CD4-positive, alpha-beta T cell treated with Interleukin-6 at 100 ng/mL for 8 hours (primary cell): ENCODE results near the gene OR5K3.
"Not testable (repeated sequence)": the region's sequence is repeated elsewhere in the genome, so short reads cannot be mapped to it uniquely, and the experiment has no call there.

Experiments
- DNase-seq: peaks from one replicate; pipeline ENCODE4 v3.0.0-alpha.2; 2020; ENCODE audit warnings: mixed read lengths, low spot score

OR5K3 gene, protein sequence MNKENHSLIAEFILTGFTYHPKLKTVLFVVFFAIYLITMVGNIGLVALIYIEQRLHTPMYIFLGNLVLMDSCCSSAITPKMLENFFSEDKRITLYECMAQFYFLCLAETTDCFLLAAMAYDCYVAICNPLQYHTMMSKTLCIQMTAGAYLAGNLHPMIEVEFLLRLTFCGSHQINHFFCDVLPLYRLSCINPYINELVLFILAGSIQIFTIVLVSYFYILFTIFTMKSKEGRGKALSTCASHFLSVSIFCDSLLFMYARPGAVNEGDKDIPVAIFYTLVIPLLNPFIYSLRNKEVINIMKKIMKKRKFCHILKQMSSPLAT

GRCh38 chr3:98390366-98390765 is at the start of gene OR5K3:
Gene OR5K3 (plus strand): TSS chr3:98390666. CDS start chr3:98390666, 0 bp downstream.
- no peak for DNase-seq

- DNase-seq, result no peak
These were observed 48.7 kb upstream of the OR5K3 start for GRCh38 chr3:98341758-98342157.

GRCh38 chr3:98343647-98344507 is 46.6 kb upstream of the OR5K3 start:
- DNase-seq, result peak; percentile 31

- DNase-seq, result no peak
These were observed 40.4 kb upstream of the OR5K3 start for GRCh38 chr3:98350082-98350481.

DNA sequence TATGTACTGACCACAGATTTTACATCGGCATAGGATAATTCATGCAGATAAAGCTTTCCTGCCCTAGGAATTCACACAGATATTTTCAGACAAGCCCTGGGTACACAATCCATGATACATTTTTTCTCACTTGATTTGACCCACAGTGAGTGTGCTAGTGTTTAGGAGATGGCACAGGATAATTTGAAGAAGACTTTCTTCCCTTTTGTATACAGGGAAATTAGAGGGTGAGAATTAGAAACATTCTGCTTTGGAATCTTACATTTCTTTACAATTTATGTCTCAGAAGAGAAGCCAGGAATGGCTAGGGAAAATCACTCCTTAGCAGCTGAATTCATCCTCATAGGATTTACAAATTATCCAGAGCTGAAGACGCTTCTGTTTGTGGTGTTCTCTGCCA is 36.9 kb upstream of the OR5K3 start, which contains the start of gene OR5K4:
OR5K4 (plus strand) TSS at position 301 of the 400 bp plus-strand sequence; CDS start at position 301, 0 bp downstream.
- DNase-seq, result no peak

GRCh38 chr3:98359250-98359649 is 31.2 kb upstream of the OR5K3 start:
- DNase-seq, result no peak

DNA sequence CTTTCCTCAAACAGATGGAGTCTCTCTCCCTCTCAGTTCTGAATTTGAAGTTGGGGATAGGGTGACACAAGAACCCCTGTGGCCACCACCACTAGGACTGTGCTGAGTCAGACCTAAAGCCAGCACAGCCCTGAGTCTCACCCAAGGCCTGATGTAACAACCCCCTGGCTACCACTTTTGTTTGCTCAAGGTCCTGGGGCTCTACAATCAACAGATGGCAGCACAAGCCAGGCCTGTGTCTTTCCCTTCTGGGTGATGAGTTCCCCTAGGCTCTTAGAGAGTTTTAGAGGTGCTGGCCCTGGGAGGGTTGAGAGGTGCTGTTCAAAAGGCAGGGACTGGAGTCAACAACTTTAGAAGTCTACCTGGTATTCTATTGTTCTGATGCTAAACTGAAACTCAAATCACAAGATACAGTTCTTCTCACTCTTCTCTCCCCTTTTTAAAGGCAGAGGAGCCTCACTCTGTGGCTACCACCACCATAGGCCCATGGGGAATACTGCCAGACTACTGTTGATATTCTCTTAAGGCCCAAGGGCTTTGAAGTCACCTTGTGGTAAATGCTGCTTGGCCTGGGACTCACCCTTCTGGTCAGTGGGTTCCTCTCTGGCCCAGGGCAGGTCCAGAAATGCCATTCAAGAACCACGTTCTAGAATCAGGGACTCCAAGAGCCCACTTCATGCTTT is 30.3 kb upstream of the OR5K3 start:
- no peak for DNase-seq

- DNase-seq, result no peak
These were observed 29.8 kb upstream of the OR5K3 start for GRCh38 chr3:98360681-98361080.

- no peak for DNase-seq
These were observed 29.2 kb upstream of the OR5K3 start for GRCh38 chr3:98361289-98361688.

- DNase-seq, result no peak
These were observed 22.8 kb upstream of the OR5K3 start for GRCh38 chr3:98367464-98368246.

DNA sequence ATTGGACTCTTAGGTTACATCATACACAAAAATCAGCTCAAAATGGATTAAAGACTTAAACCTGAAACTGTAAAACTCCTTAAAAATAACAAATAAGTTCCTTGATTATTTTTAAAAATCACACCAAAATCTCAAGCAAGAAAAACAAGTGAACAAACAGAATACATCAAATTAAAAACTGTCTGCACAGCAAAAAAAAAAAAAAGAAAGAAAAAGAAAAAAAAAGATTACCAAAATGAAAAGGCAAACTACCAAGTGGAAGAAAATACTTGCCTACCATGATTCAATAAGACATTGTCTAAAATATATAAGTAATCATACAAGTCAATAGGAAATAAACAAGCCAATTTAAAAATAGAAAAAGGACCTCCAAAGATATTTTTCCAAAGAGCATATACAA is 19.3 kb upstream of the OR5K3 start:
- DNase-seq, result no peak

- no peak for DNase-seq
These were observed 18.6 kb upstream of the OR5K3 start for GRCh38 chr3:98371853-98372252.

- DNase-seq, result no peak
These were observed 18.0 kb upstream of the OR5K3 start for GRCh38 chr3:98372445-98372844.

- no peak for DNase-seq
These were observed 13.8 kb upstream of the OR5K3 start for GRCh38 chr3:98376631-98377030.

- DNase-seq, result no peak
These were observed 2.3 kb upstream of the OR5K3 start for GRCh38 chr3:98388147-98388546.

- no peak for DNase-seq
These were observed 4.6 kb downstream of the OR5K3 start for GRCh38 chr3:98395101-98395500.

- not testable (repeated sequence) for DNase-seq
These were observed 6.0 kb downstream of the OR5K3 start for GRCh38 chr3:98396482-98396881.

DNA sequence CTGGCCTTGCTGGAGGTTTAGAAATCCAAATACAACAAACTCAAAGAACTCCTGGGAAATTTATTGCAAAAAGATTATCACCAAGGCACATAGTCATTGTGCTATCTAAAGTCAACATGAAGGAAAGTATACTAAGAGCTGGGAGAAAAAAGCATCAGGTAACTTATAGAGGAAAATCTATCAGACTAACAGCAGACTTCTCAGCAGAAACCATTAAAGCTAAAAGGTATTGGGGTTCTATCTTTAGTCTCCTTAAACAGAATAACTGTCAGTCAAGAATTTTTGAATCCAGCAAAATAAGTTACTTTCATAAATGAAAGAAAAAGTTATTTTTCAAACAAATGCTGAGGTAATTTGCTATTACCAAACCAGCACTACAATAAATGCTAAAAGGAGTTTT is 8.0 kb downstream of the OR5K3 start:
- DNase-seq, result no peak

- DNase-seq, result no peak
These were observed 12.0 kb downstream of the OR5K3 start for GRCh38 chr3:98402507-98402906.

GRCh38 chr3:98404010-98404409 is 13.5 kb downstream of the OR5K3 start:
- no peak for DNase-seq

GRCh38 chr3:98406034-98406433 is 15.6 kb downstream of the OR5K3 start:
- no peak for DNase-seq

DNA sequence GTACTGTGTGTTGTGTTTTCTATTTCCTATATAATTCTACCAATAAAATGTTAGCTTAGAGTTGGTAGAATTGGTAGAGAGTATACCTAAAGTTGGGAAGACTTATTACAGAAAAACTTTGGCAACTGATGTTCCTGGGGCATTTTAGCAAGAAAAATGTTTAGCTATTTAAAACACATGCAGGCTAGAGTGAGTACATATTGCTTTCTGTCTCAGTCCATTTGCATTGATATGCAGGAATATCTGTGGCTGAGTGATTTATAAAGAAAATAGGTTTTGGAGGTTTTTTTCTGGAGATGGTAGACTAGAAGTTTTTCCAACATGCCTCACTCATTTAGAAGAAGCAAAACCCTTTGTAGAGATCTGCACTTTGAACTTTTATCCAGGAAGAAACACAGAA is 42.1 kb downstream of the OR5K3 start:
- DNase-seq, result no peak
